GM23338 (cell line): Measurements from ENCODE around the gene PIK3C3.

Source experiments
- CTCF ChIP-seq, 2 experiments: fragments of 200-600 bp in 1 of 2; sonication (generic) in 1 of 2; conservative IDR thresholded peaks; 2 replicates each; pipeline versions ENCODE4 v1.5.1 to v1.6.1; 2016 to 2017; ENCODE audit warnings: antibody characterized with exemption in 2 of 2, low read depth in 2 of 2, mild to moderate bottlenecking in 2 of 2, moderate library complexity in 1 of 2
- EZH2 ChIP-seq: fragments of 200-600 bp; sonication (generic); IDR thresholded peaks from one replicate; pipeline ENCODE4 v1.8.0; 2017; ENCODE audit warnings: antibody characterized with exemption, mild to moderate bottlenecking, low read depth; ENCODE audit not compliant: unreplicated experiment
- EZH2phosphoT487 ChIP-seq: fragments of 200-600 bp; sonication (generic); IDR thresholded peaks from one replicate; pipeline ENCODE4 v1.8.1; 2018; ENCODE audit warnings: antibody characterized with exemption; ENCODE audit not compliant: unreplicated experiment
- POLR2AphosphoS5 ChIP-seq: IDR thresholded peaks from 2 replicates; pipeline ENCODE4 v1.6.1; 2016; ENCODE audit warnings: antibody characterized with exemption, low read depth
- ZNF331 ChIP-seq: fragments of 250-450 bp; sonication (Bioruptor Pico); IDR thresholded peaks from 2 replicates; pipeline ENCODE4 v1.5.0; 2020; ENCODE audit warnings: low read depth, mild to moderate bottlenecking, moderate library complexity
- TF ChIP-seq, protein P1 (sequence below): IDR thresholded peaks from 2 replicates; pipeline ENCODE4 v1.6.1; 2016; ENCODE audit warnings: antibody characterized with exemption

- no peak for TF ChIP-seq CTCF (conservative IDR thresholded peaks at IDR 0.05; ENCODE audit: low read depth in 2 of 2)
- no peak for TF ChIP-seq EZH2
- no peak for TF ChIP-seq EZH2phosphoT487
- no peak for TF ChIP-seq POLR2AphosphoS5
- TF ChIP-seq, protein P1, sequence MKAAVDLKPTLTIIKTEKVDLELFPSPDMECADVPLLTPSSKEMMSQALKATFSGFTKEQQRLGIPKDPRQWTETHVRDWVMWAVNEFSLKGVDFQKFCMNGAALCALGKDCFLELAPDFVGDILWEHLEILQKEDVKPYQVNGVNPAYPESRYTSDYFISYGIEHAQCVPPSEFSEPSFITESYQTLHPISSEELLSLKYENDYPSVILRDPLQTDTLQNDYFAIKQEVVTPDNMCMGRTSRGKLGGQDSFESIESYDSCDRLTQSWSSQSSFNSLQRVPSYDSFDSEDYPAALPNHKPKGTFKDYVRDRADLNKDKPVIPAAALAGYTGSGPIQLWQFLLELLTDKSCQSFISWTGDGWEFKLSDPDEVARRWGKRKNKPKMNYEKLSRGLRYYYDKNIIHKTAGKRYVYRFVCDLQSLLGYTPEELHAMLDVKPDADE = no peak
- no peak for TF ChIP-seq ZNF331 (CRISPR knock-in tag)
These were observed 176.9 kb downstream of the PIK3C3 start for GRCh38 chr18:42131930-42132244.
